Endothelial cell of umbilical vein (primary cell): ENCODE data around the gene CCDC116. TPM values are rescaled to one million over a fixed set of nuclear protein-coding genes. Genes with fewer than 3 reads are reported as not detected.

Experiments
- BruUV-seq: library from RNA; stranded (reverse); fragments of 400-500 nt; replicated peaks from 2 replicates; lab custom pipeline; 2021; lab: Mats Ljungman, UMichigan
- CTCF ChIA-PET: fragments of 300-600, 350-600 bp; sonication (Branson Sonifier 250); formaldehyde crosslinking; loops from one replicate; lab custom pipeline; 2021; ENCODE audit warnings: antibody characterized with exemption, inconsistent platforms; lab: Charles Lee
- POLR2A ChIA-PET: fragments of 300-600, 350-600 bp; sonication (Branson Sonifier 250); formaldehyde crosslinking; loops from one replicate; lab custom pipeline; 2021; ENCODE audit warnings: antibody characterized with exemption, inconsistent platforms; lab: Charles Lee
- DNase-seq: peaks from one replicate; pipeline ENCODE4 v3.0.0-alpha.2; 2011; ENCODE audit warnings: low read depth, low spot score
- FAIRE-seq: peaks from 2 replicates; lab custom pipeline; 2011; peaks lifted over from hg19 to GRCh38; lab: Jason Lieb, UNC
- H2AFZ ChIP-seq: 2 replicates; pipeline ENCODE4 v1.6.0; 2012; ENCODE audit warnings: low read depth, low read length, control low read depth, inconsistent platforms
- H3K27ac ChIP-seq: 2 replicates; pipeline ENCODE4 v1.5.1; 2011; ENCODE audit warnings: low read depth, mild to moderate bottlenecking, control low read depth, low read length, moderate library complexity; ENCODE audit not compliant: insufficient read depth
- H3K27me3 ChIP-seq, 2 experiments: 2 replicates each; pipeline versions ENCODE4 v1.6.0 to v1.6.1; 2011; ENCODE audit warnings: low read length in 2 of 2, mixed read lengths in 1 of 2; ENCODE audit not compliant: control insufficient read depth in 2 of 2, insufficient read depth in 2 of 2
- H3K36me3 ChIP-seq, 2 experiments: 2 replicates in 1 of 2; 3 replicates in 1 of 2; pipeline ENCODE4 v1.5.1; 2011; ENCODE audit warnings: low read length in 2 of 2, mild to moderate bottlenecking in 1 of 2, moderate library complexity in 1 of 2; ENCODE audit not compliant: control insufficient read depth in 2 of 2, insufficient read depth in 2 of 2; ENCODE audit errors: extremely low read depth in 1 of 2
- H3K4me1 ChIP-seq: 3 replicates; pipeline ENCODE4 v1.5.1; 2011; ENCODE audit warnings: mild to moderate bottlenecking, low read length; ENCODE audit not compliant: control insufficient read depth, insufficient read depth; ENCODE audit errors: extremely low read depth
- H3K4me2 ChIP-seq: 2 replicates; pipeline ENCODE4 v1.6.1; 2011; ENCODE audit warnings: low read length, control low read depth, mixed read lengths; ENCODE audit not compliant: insufficient read depth
- H3K4me3 ChIP-seq, 3 experiments: fragments of 200-600 bp in 1 of 3; sonication (generic), shearing (Covaris generic) in 1 of 3; replicated peaks in 1 of 3; 2 replicates each; pipeline ENCODE4 v1.5.1; 2011 to 2016; ENCODE audit warnings: control low read depth in 3 of 3, low read length in 3 of 3, mild to moderate bottlenecking in 2 of 3, inconsistent platforms in 1 of 3, low read depth in 1 of 3, moderate library complexity in 1 of 3; ENCODE audit not compliant: insufficient read depth in 1 of 3
- H3K79me2 ChIP-seq: 2 replicates; pipeline ENCODE4 v1.6.0; 2012; ENCODE audit warnings: low read length, inconsistent platforms; ENCODE audit not compliant: control insufficient read depth, insufficient read depth
- H3K9ac ChIP-seq: replicated peaks from 2 replicates; pipeline ENCODE3; 2011; ENCODE audit warnings: low read length, control low read depth; ENCODE audit not compliant: insufficient read depth; ENCODE audit errors: extremely low read depth
- H3K9me1 ChIP-seq: replicated peaks from 3 replicates; pipeline ENCODE4 v1.6.0; 2011; ENCODE audit warnings: mild to moderate bottlenecking, low read length; ENCODE audit not compliant: control insufficient read depth, insufficient read depth; ENCODE audit errors: extremely low read depth
- H3K9me3 ChIP-seq: replicated peaks from 2 replicates; pipeline ENCODE4 v1.5.1; 2012; ENCODE audit warnings: low read length, inconsistent platforms; ENCODE audit not compliant: control insufficient read depth, insufficient read depth
- H4K20me1 ChIP-seq: replicated peaks from 2 replicates; pipeline ENCODE3; 2011; ENCODE audit warnings: mild to moderate bottlenecking, low read length; ENCODE audit not compliant: control insufficient read depth, insufficient read depth; ENCODE audit errors: extremely low read depth
- CTCF ChIP-seq, 2 donors: IDR thresholded peaks; 1 replicate in 1 of 2; 2 replicates in 1 of 2; pipeline ENCODE4 v1.5.1; 2011; ENCODE audit warnings: low read length in 2 of 2, mild to moderate bottlenecking in 2 of 2, moderate library complexity in 2 of 2, control low read depth in 1 of 2, inconsistent platforms in 1 of 2, low read depth in 1 of 2; ENCODE audit not compliant: insufficient read depth in 1 of 2; ENCODE audit errors: extremely low read depth in 1 of 2
- GATA2 ChIP-seq: IDR thresholded peaks from 2 replicates; pipeline ENCODE4 v1.7.0; 2011; ENCODE audit warnings: low read depth, mild to moderate bottlenecking, moderate library complexity, mixed read lengths, low read length; ENCODE audit not compliant: insufficient read length, insufficient read depth
- JUN ChIP-seq: IDR thresholded peaks from 2 replicates; pipeline ENCODE4 v1.6.1; 2011; ENCODE audit warnings: borderline replicate concordance, low read depth; ENCODE audit not compliant: insufficient read length, insufficient read depth
- MAX ChIP-seq: IDR thresholded peaks from 2 replicates; pipeline ENCODE4 v1.6.1; 2011; ENCODE audit not compliant: insufficient read depth, insufficient read length
- MYC ChIP-seq: IDR thresholded peaks from one replicate; pipeline ENCODE4 v1.6.1; 2011; ENCODE audit warnings: mild to moderate bottlenecking, low read depth, low read length
- POLR2A ChIP-seq: IDR thresholded peaks from 2 replicates; pipeline ENCODE4 v1.6.1; 2012; ENCODE audit warnings: low read depth, mild to moderate bottlenecking, control low read depth, low read length
- POLR2AphosphoS5 ChIP-seq: IDR thresholded peaks from 2 replicates; pipeline ENCODE4 v1.6.1; 2012; ENCODE audit warnings: low read depth, mild to moderate bottlenecking, control low read depth, low read length, moderate library complexity; ENCODE audit not compliant: insufficient read depth
- dilution Hi-C: fragments of 300-500 bp; cut with MboI; formaldehyde crosslinking; loops from one replicate; pipeline ENCODE4 v1.15.0; 2019; ENCODE audit warnings: low sequenced_read_pairs; ENCODE audit not compliant: extremely low pct_ligation_motif_present
- intact Hi-C: fragments of 100-400 bp; cut with micrococcal nuclease; formaldehyde crosslinking; loops from one replicate; pipeline ENCODE4 v1.10.0; 2022
- polyA plus RNA-seq, 4 experiments: library from polyadenylated mRNA; depleted of rRNA in 3 of 4; stranded (reverse) in 3 of 4; unstranded in 1 of 4; fragments of >200 nt; gene quantifications; 2 replicates each; pipeline versions ENCODE4 v1.2.1 to v1.2.3, GENCODE V29; 2011 to 2012; ENCODE audit warnings: missing spikeins in 1 of 4
- total RNA-seq: library from RNA; stranded (reverse); gene quantifications from 2 replicates; pipeline ENCODE4 v1.2.3, GENCODE V29; 2021

CCDC116 gene
- total and polyA plus RNA-seq, 2 donors (not counting 3 experiments of a cell fraction or from before 2014, with no cell fraction given), result 0.21 to 0.33 TPM

GRCh38 chr22:21635771-21636510 lies 3.4 kb downstream of the CCDC116 start:
- dilution Hi-C loops (no loop called here), intact Hi-C loops (no loop called here)
- H3K79me2 ChIP-seq, result no peaks in the 10 kb centered on the region
- no peaks in the 10 kb centered on the region for H3K4me1 ChIP-seq
- H3K27ac ChIP-seq, result no peak overlapping the region
- CTCF ChIA-PET, result interaction anchor here (0.5 to 1.2 kb wide), 4 partner anchors 9 to 12 kb away, joined by 3 to 4 read pairs (median 4); no protein-coding TSS in a partner anchor
- H3K36me3 ChIP-seq, result no peaks in the 10 kb centered on the region
- no peak overlapping the region for H3K4me2 ChIP-seq
- DNase-seq (no peak), FAIRE-seq (no peak)
- H3K9ac ChIP-seq, result no peak overlapping the region
- no peak overlapping the region for H3K4me3 ChIP-seq
- no peaks in the 10 kb centered on the region for H3K9me3 ChIP-seq
- H3K9me1 ChIP-seq, result no peaks in the 10 kb centered on the region
- no peaks in the 10 kb centered on the region for H4K20me1 ChIP-seq
- H2AFZ ChIP-seq, result no peak overlapping the region
- H3K27me3 ChIP-seq, result no peaks in the 10 kb centered on the region
- TF ChIP-seq CTCF (IDR thresholded peaks at IDR 0.05; ENCODE audit: extremely low read depth in 1 of 2, insufficient read depth in 1 of 2, low read depth in 1 of 2, low read length in 2 of 2) (no peak), GATA2 (no peak), JUN (no peak), MAX (no peak), POLR2A (no peak), MYC (no peak), POLR2AphosphoS5 (no peak)
- POLR2A ChIA-PET, result interaction anchor here (0.5 kb wide), 1 partner anchor 60 kb away, joined by 12 read pairs; no protein-coding TSS in a partner anchor
- BruUV-seq, result no TSS peak
